ENCODE data around the gene LPP. TPM values are rescaled to one million over a fixed set of nuclear protein-coding genes. Genes with fewer than 3 reads are reported as not detected.

The LPP gene
- total RNA-seq, 3 donors from 2014 or later, result 262 to 816 (median 325) TPM

- intact Hi-C loops (cut with DNase I, micrococcal nuclease), result no loop called here
- H3K4me1 ChIP-seq (ENCODE audit: low read depth), result peaks cover 9% of the 10 kb centered on the region
Measured at GRCh38 chr3:188383748-188384147, 229.8 kb downstream of the LPP start.

GRCh38 chr3:188385295-188385694 lies 231.3 kb downstream of the LPP start:
- ATAC-seq, result peak; percentile 16
- no peak overlapping the region for H3K4me3 ChIP-seq
- no peak for TF ChIP-seq CTCF (IDR thresholded peaks at IDR 0.05)
- DNase-seq, result no peak
- no peaks in the 10 kb centered on the region for H3K9me3 ChIP-seq
- no peaks in the 10 kb centered on the region for H3K36me3 ChIP-seq (ENCODE audit: low read depth)
- intact Hi-C loops (cut with DNase I, micrococcal nuclease), result no loop called here
- H3K4me1 ChIP-seq (ENCODE audit: low read depth), result no peaks in the 10 kb centered on the region

More at GRCh38 chr3:188383748-188384147, 229.8 kb downstream of the LPP start:
- DNase-seq, result no peak
- ATAC-seq, result no peak
- H3K36me3 ChIP-seq (ENCODE audit: low read depth), result no peaks in the 10 kb centered on the region
- no peaks in the 10 kb centered on the region for H3K9me3 ChIP-seq
- no peak for TF ChIP-seq CTCF (IDR thresholded peaks at IDR 0.05)
- H3K4me3 ChIP-seq, result no peak overlapping the region

- ATAC-seq (peak; percentile 89), DNase-seq (peak in 2 of 3 donors; percentile 59 to 60)
- Histone ChIP-seq H3K9me3 (no peaks in the 10 kb centered on the region), H3K36me3 (ENCODE audit: low read depth) (no peaks in the 10 kb centered on the region), H3K4me3 (no peak overlapping the region), H3K4me1 (ENCODE audit: low read depth) (no peaks in the 10 kb centered on the region)
- intact Hi-C loops (cut with DNase I, micrococcal nuclease), result no loop called here
- no peak for TF ChIP-seq CTCF (IDR thresholded peaks at IDR 0.05)
Measured at GRCh38 chr3:188389711-188390342, 235.9 kb downstream of the LPP start.

GRCh38 chr3:188390343-188390718 lies 236.4 kb downstream of the LPP start:
- ATAC-seq, result peak; percentile 6
- DNase-seq, result no peak
- no peak for TF ChIP-seq CTCF (IDR thresholded peaks at IDR 0.05)
- H3K4me1 ChIP-seq (ENCODE audit: low read depth), result no peaks in the 10 kb centered on the region
- H3K9me3 ChIP-seq, result no peaks in the 10 kb centered on the region
- H3K36me3 ChIP-seq (ENCODE audit: low read depth), result no peaks in the 10 kb centered on the region
- intact Hi-C loops (cut with DNase I, micrococcal nuclease), result no loop called here
- no peak overlapping the region for H3K4me3 ChIP-seq

GRCh38 chr3:188390775-188391443 lies 237.0 kb downstream of the LPP start:
- DNase-seq (no peak), ATAC-seq (no peak)
- no peaks in the 10 kb centered on the region for H3K9me3 ChIP-seq
- intact Hi-C loops (cut with DNase I, micrococcal nuclease), result no loop called here
- no peak for TF ChIP-seq CTCF (IDR thresholded peaks at IDR 0.05)
- no peak overlapping the region for H3K4me3 ChIP-seq
- no peaks in the 10 kb centered on the region for H3K36me3 ChIP-seq (ENCODE audit: low read depth)
- H3K4me1 ChIP-seq (ENCODE audit: low read depth), result no peaks in the 10 kb centered on the region
